K562 (cell line): ENCODE measurements around the gene TBX1. TPM values are rescaled to one million over a fixed set of nuclear protein-coding genes. Genes with fewer than 3 reads are reported as not detected.

Experiments
- ADNP ChIP-seq: fragments of 200-800 bp; sonication (Bioruptor generic); IDR thresholded peaks from 2 replicates; pipeline ENCODE4 v1.6.1; 2016; ENCODE audit warnings: missing genetic modification characterization, missing compliant biosample characterization
- BHLHE40 ChIP-seq: IDR thresholded peaks from 2 replicates; pipeline ENCODE4 v1.6.1; 2011; ENCODE audit warnings: low read length, improper control_type of control experiment
- CBX3 ChIP-seq, 2 experiments: IDR thresholded peaks; 1 replicate in 1 of 2; 2 replicates in 1 of 2; pipeline ENCODE4 v1.6.1; 2012; ENCODE audit warnings: inconsistent platforms in 2 of 2, low read length in 2 of 2, borderline replicate concordance in 1 of 2, control low read depth in 1 of 2
- CHD2 ChIP-seq: IDR thresholded peaks from 2 replicates; pipeline ENCODE4 v1.6.1; 2011; ENCODE audit warnings: low read depth, low read length
- CHD4 ChIP-seq: fragments of 200-600 bp; sonication (generic); IDR thresholded peaks from 3 replicates; pipeline ENCODE4 v1.6.1; 2012; ENCODE audit warnings: low read depth, mild to moderate bottlenecking, mixed read lengths, low read length, inconsistent platforms; ENCODE audit not compliant: insufficient read depth, insufficient replicate concordance, poor library complexity, severe bottlenecking
- GATAD2A ChIP-seq: fragments of 450-650 bp; IDR thresholded peaks from 2 replicates; pipeline ENCODE4 v1.6.1; 2017
- POLR2A ChIP-seq: fragments of 450-650 bp; conservative IDR thresholded peaks from 2 replicates; pipeline ENCODE4 v1.6.1; 2016
- POLR2G ChIP-seq: fragments of 200-400 bp; formaldehyde crosslinking; IDR thresholded peaks from 2 replicates; pipeline ENCODE4 v1.6.1; 2017; ENCODE audit warnings: low read depth, mild to moderate bottlenecking, antibody characterized with exemption, low read length, moderate library complexity
- RAD51 ChIP-seq: fragments of 450-650 bp; IDR thresholded peaks from 2 replicates; pipeline ENCODE4 v1.7.1; 2016; ENCODE audit warnings: low read depth, mild to moderate bottlenecking, borderline replicate concordance
- RBFOX2 ChIP-seq: fragments of 200-400 bp; formaldehyde crosslinking; IDR thresholded peaks from 2 replicates; pipeline ENCODE4 v1.6.1; 2017; ENCODE audit warnings: low read depth, mild to moderate bottlenecking, low read length, moderate library complexity
- SIN3A ChIP-seq, 2 experiments: fragments of 150-350 bp in 1 of 2; IDR thresholded peaks; 2 replicates each; pipeline ENCODE4 v1.6.1; 2011 to 2016; ENCODE audit warnings: borderline replicate concordance in 2 of 2, low read depth in 2 of 2, low read length in 2 of 2, mild to moderate bottlenecking in 2 of 2, moderate library complexity in 2 of 2; ENCODE audit not compliant: control insufficient read depth in 1 of 2
- SIN3B ChIP-seq: fragments of 450-650 bp; IDR thresholded peaks from 2 replicates; pipeline ENCODE4 v1.6.1; 2017; ENCODE audit warnings: low read depth, mild to moderate bottlenecking, moderate library complexity
- SIX5 ChIP-seq, 2 experiments: IDR thresholded peaks; 2 replicates each; pipeline ENCODE4 v1.6.1; 2011; ENCODE audit warnings: low read length in 2 of 2, borderline replicate concordance in 1 of 2, low read depth in 1 of 2, mild to moderate bottlenecking in 1 of 2, moderate library complexity in 1 of 2; ENCODE audit not compliant: insufficient read depth in 1 of 2
- TSC22D4 ChIP-seq: fragments of 450-650 bp; IDR thresholded peaks from 2 replicates; pipeline ENCODE4 v1.6.1; 2016; ENCODE audit warnings: missing genetic modification characterization, missing biosample characterization, control low read depth
- ZC3H8 ChIP-seq: fragments of 450-650 bp; IDR thresholded peaks from 2 replicates; pipeline ENCODE4 v1.6.1; 2017
- ZFP1 ChIP-seq: fragments of 450-650 bp; formaldehyde crosslinking; IDR thresholded peaks from 2 replicates; pipeline ENCODE4 v1.4.0; 2020; ENCODE audit warnings: mild to moderate bottlenecking, mixed read lengths
- ZNF134 ChIP-seq: fragments of 250-450 bp; sonication (Bioruptor Pico); conservative IDR thresholded peaks from 2 replicates; pipeline ENCODE4 v1.4.0; 2020
- ZNF444 ChIP-seq: fragments of 250-450 bp; sonication (Bioruptor Pico); IDR thresholded peaks from 2 replicates; pipeline ENCODE4 v1.4.0; 2020; ENCODE audit warnings: mild to moderate bottlenecking, moderate library complexity
- polyA plus RNA-seq, 8 experiments: library from polyadenylated mRNA; depleted of rRNA in 4 of 8; stranded (reverse) in 5 of 8; unstranded in 3 of 8; fragments of >200 nt; fragmentation: Nextera tagmentation in 2 of 8; fragmentation: Illumina TruSeq in 1 of 8; extraction: Ambion mirVana in 2 of 8; extraction: Trizol in 1 of 8; gene quantifications; 2 replicates each; pipeline versions ENCODE4 v1.2.1 to v1.2.3, GENCODE V29; 2011 to 2014; ENCODE audit warnings: inconsistent platforms in 1 of 8, missing spikeins in 1 of 8
- total RNA-seq, 7 experiments: library from RNA; depleted of rRNA in 6 of 7; stranded (reverse); fragments of >200 nt in 6 of 7; fragmentation: Illumina TruSeq in 2 of 7; extraction: Trizol in 2 of 7; gene quantifications; 2 replicates each; pipeline versions ENCODE4 v1.2.1 to v1.2.3, GENCODE V29; 2011 to 2021; ENCODE audit warnings: low replicate concordance in 1 of 7
- TF ChIP-seq, protein P1 (sequence below), 2 experiments: IDR thresholded peaks; 2 replicates each; pipeline ENCODE4 v1.6.1; 2011; ENCODE audit warnings: borderline replicate concordance in 1 of 2, control low read depth in 1 of 2, low read depth in 1 of 2, low read length in 1 of 2, mild to moderate bottlenecking in 1 of 2, mixed read lengths in 1 of 2, moderate library complexity in 1 of 2; ENCODE audit not compliant: insufficient read depth in 1 of 2, insufficient read length in 1 of 2, poor library complexity in 1 of 2, severe bottlenecking in 1 of 2; ENCODE audit errors: extremely low read depth in 1 of 2
- TF ChIP-seq, protein P2 (sequence below), 3 experiments: fragments of 200-800 bp in 1 of 3; fragments of 250-450 bp in 1 of 3; fragments of 450-650 bp in 1 of 3; sonication (Bioruptor Pico) in 1 of 3; sonication (Bioruptor generic) in 1 of 3; formaldehyde crosslinking in 1 of 3; IDR thresholded peaks; 2 replicates each; pipeline versions ENCODE4 v1.6.1 to v1.8.0; 2016 to 2022; ENCODE audit warnings: mild to moderate bottlenecking in 2 of 3, missing genetic modification characterization in 2 of 3, missing compliant biosample characterization in 1 of 3, moderate library complexity in 1 of 3
- TF ChIP-seq, protein P3 (sequence below): fragments of 450-650 bp; formaldehyde crosslinking; IDR thresholded peaks from 2 replicates; pipeline ENCODE4 v1.4.0; 2022; ENCODE audit warnings: mild to moderate bottlenecking, moderate library complexity

Gene TBX1
- total and polyA plus RNA-seq, 9 of the 15 experiments (the other 6 are each of a cell fraction or from before 2014, with no cell fraction given) = 0.07 to 35.0 (median 3.9) TPM

DNA sequence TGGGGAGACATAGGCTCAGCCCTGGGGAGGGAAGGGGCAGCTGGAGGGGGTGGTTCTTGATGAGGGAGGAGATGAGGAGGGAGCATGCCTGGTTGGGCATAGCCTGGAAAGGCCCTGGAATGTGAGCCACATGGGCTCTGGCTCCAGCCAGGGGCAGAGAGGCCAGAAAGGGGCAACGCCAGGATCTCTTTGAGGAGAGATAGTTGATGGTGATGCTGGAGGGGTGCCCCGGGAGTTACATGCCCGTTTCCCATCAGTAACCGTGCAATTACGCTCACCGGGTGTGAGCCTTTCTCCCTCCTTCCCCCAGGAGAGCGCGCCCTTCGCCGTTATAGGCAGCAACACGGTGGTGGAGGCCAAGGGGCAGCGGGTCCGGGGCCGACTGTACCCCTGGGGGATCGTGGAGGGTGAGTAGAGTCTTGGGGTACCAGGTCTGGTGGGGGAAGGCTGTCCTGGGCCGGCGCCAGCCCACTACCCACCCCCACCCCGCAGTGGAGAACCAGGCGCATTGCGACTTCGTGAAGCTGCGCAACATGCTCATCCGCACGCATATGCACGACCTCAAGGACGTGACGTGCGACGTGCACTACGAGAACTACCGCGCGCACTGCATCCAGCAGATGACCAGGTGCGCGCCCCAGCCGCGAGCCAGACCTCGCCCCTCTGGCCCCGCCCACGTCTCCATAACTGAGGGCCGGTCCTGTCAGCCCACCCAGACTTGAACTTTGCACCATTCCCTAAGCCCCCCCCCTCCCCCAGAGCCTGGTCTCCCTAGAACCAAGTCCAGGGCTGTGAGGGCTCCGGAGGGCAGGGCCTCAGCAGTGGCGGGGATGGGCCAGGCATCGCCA is 39.0 kb upstream of the TBX1 start (continued):
- TF ChIP-seq CHD2 = peak; percentile 47
- TF ChIP-seq SIN3B = no peak
- TF ChIP-seq SIX5 (IDR thresholded peaks at IDR 0.05; ENCODE audit: borderline replicate concordance in 1 of 2, insufficient read depth in 1 of 2, low read depth in 1 of 2, low read length in 2 of 2) = no peak; a peak in 1 of 4 replicates
- TF ChIP-seq CBX3 (IDR thresholded peaks at IDR 0.05; ENCODE audit: borderline replicate concordance in 1 of 2, low read length in 2 of 2) = peak in 1 of 2 experiments; percentile 34; a peak in 1 of 3 replicates
- TF ChIP-seq CHD4 = no peak
- TF ChIP-seq SIN3A (IDR thresholded peaks at IDR 0.05; ENCODE audit: borderline replicate concordance in 2 of 2, control insufficient read depth in 1 of 2, low read depth in 2 of 2, low read length in 2 of 2) = 0 out of 4 replicates have a peak, but pooled peaks of 1 of the 2 experiments have one; percentile 50
- no peak for TF ChIP-seq ADNP (tag)
- TF ChIP-seq, protein P1, sequence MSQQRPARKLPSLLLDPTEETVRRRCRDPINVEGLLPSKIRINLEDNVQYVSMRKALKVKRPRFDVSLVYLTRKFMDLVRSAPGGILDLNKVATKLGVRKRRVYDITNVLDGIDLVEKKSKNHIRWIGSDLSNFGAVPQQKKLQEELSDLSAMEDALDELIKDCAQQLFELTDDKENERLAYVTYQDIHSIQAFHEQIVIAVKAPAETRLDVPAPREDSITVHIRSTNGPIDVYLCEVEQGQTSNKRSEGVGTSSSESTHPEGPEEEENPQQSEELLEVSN (IDR thresholded peaks at IDR 0.05; ENCODE audit: borderline replicate concordance in 1 of 2, extremely low read depth in 1 of 2, insufficient read depth in 1 of 2, insufficient read length in 1 of 2, low read depth in 1 of 2, low read length in 1 of 2, poor library complexity in 1 of 2, severe bottlenecking in 1 of 2) = peak; percentile 87 to 89
- TF ChIP-seq POLR2G = peak; percentile 60
- TF ChIP-seq TSC22D4 (tag) = 0 out of 2 replicates have a peak, but pooled peaks have one; percentile 56
- TF ChIP-seq RAD51 = no peak
- TF ChIP-seq, protein P2, sequence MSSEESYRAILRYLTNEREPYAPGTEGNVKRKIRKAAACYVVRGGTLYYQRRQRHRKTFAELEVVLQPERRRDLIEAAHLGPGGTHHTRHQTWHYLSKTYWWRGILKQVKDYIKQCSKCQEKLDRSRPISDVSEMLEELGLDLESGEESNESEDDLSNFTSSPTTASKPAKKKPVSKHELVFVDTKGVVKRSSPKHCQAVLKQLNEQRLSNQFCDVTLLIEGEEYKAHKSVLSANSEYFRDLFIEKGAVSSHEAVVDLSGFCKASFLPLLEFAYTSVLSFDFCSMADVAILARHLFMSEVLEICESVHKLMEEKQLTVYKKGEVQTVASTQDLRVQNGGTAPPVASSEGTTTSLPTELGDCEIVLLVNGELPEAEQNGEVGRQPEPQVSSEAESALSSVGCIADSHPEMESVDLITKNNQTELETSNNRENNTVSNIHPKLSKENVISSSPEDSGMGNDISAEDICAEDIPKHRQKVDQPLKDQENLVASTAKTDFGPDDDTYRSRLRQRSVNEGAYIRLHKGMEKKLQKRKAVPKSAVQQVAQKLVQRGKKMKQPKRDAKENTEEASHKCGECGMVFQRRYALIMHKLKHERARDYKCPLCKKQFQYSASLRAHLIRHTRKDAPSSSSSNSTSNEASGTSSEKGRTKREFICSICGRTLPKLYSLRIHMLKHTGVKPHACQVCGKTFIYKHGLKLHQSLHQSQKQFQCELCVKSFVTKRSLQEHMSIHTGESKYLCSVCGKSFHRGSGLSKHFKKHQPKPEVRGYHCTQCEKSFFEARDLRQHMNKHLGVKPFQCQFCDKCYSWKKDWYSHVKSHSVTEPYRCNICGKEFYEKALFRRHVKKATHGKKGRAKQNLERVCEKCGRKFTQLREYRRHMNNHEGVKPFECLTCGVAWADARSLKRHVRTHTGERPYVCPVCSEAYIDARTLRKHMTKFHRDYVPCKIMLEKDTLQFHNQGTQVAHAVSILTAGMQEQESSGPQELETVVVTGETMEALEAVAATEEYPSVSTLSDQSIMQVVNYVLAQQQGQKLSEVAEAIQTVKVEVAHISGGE (CRISPR knock-in tag; IDR thresholded peaks at IDR 0.05) = no peak
- TF ChIP-seq ZNF134 = no peak
- TF ChIP-seq POLR2A = 0 out of 2 replicates have a peak, but pooled peaks have one; percentile 22
- TF ChIP-seq GATAD2A = peak; percentile 15; the same call in 1 of the 2 replicates
- TF ChIP-seq ZNF444 (CRISPR knock-in tag) = no peak
- TF ChIP-seq, protein P3, sequence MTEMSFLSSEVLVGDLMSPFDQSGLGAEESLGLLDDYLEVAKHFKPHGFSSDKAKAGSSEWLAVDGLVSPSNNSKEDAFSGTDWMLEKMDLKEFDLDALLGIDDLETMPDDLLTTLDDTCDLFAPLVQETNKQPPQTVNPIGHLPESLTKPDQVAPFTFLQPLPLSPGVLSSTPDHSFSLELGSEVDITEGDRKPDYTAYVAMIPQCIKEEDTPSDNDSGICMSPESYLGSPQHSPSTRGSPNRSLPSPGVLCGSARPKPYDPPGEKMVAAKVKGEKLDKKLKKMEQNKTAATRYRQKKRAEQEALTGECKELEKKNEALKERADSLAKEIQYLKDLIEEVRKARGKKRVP (CRISPR knock-in tag) = no peak
- TF ChIP-seq BHLHE40 = peak; percentile 43
- TF ChIP-seq ZFP1 (CRISPR knock-in tag) = no peak
- peak; percentile 57 for TF ChIP-seq RBFOX2
- TF ChIP-seq ZC3H8 = no peak
